Astrocyte of the cerebellum (primary cell): ENCODE results near the gene ZNF652.

Experiments
- DNase-seq: peaks from one replicate; pipeline ENCODE4 v3.0.0-alpha.2; 2011; ENCODE audit warnings: low read depth
- H3K4me3 ChIP-seq: 2 replicates; pipeline ENCODE4 v1.5.1; 2011; ENCODE audit warnings: mild to moderate bottlenecking, low read depth, low read length, moderate library complexity
- in situ Hi-C: cut with HindIII; loops from 2 replicates; pipeline ENCODE4 v1.10.0; 2017; ENCODE audit warnings: low sequenced_read_pairs
- TF ChIP-seq, protein P1 (sequence below): IDR thresholded peaks from 2 replicates; pipeline ENCODE4 v1.5.1; 2012; ENCODE audit warnings: low read length, low read depth, moderate library complexity, mild to moderate bottlenecking; ENCODE audit errors: missing control alignments

The ZNF652 gene

DNA sequence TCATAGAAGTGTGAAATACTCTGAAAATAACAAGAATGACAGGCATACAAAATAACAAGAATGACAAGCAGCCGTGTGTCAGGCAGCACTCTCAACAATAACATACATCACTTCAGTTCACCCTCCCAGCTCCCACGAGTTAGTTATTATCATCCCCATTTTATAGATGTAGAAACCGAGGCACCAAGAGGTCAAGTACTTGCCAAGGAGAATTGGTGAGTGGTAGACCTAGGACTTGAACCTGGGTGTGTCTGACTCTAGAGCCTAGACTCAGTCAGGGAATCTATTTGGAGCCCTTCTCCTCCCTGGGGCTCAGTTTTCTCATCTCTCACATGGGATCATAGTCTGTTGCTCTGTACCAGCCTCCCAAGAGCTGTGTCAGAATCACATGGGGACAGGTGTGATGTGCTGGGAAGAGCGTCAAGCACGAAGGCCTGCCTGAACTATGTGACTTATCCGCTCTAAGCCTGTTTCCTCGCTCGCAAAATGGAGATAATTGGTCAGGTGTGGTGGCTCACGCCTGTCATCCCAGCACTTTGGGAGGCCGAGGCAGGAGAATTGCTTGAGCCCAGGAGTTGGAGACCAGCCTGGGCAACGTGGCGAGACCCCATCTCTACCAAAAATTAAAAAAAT lies 112.0 kb downstream of the ZNF652 start:
- DNase-seq = no peak
- in situ Hi-C loops = no loop called here
- no peak overlapping the region for H3K4me3 ChIP-seq
- TF ChIP-seq, protein P1, sequence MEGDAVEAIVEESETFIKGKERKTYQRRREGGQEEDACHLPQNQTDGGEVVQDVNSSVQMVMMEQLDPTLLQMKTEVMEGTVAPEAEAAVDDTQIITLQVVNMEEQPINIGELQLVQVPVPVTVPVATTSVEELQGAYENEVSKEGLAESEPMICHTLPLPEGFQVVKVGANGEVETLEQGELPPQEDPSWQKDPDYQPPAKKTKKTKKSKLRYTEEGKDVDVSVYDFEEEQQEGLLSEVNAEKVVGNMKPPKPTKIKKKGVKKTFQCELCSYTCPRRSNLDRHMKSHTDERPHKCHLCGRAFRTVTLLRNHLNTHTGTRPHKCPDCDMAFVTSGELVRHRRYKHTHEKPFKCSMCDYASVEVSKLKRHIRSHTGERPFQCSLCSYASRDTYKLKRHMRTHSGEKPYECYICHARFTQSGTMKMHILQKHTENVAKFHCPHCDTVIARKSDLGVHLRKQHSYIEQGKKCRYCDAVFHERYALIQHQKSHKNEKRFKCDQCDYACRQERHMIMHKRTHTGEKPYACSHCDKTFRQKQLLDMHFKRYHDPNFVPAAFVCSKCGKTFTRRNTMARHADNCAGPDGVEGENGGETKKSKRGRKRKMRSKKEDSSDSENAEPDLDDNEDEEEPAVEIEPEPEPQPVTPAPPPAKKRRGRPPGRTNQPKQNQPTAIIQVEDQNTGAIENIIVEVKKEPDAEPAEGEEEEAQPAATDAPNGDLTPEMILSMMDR = no peak

DNA sequence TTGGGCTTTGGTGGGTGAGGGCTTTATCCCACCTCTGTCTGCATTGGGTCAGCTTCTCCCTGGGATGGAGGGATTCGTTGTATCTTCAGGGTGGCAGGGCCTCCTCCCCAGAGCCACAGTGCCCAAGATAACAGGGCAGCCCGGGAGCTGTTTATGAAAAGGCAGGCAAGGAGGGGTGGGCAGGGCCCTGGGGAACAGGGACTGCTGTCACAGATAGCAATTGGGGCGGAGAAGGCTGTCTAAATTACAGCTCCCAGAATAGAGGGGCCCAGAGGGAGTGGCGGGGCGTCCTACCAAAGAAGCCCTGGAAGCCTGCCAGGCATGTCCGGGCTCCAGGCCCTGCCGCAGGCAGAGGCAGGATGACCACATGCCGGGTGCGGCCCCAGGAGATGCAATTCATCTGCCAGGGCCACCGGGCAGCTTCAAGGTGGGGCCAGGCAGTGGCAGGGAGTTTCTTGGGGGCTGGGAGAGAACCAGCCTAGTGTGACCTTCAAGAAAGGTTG lies 112.7 kb downstream of the ZNF652 start:
- no peak for DNase-seq
- no peak overlapping the region for H3K4me3 ChIP-seq
- TF ChIP-seq, protein P1 = no peak
- in situ Hi-C loops = no loop called here

DNA sequence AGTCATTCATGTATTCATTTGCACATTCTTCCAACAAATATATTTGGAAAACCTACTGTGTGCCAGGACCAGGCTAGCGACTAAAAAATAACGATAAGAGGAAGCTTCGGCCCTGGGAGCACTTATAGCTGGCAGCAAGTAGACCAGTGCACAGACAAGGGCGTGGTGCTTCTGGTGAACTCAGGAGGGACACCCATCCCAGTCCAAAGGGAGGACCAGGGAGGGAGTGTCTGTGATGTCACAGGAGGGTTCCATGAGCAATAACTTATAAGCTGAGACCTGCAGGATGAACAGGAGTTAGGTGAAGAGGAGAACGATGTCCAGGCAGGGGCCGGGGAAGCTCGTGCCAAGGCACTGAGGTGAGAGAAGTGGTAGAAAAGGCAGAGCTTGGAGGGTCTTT lies 114.1 kb downstream of the ZNF652 start:
- H3K4me3 ChIP-seq = no peak overlapping the region
- DNase-seq = no peak
- in situ Hi-C loops = no loop called here
- TF ChIP-seq, protein P1 = no peak

DNA sequence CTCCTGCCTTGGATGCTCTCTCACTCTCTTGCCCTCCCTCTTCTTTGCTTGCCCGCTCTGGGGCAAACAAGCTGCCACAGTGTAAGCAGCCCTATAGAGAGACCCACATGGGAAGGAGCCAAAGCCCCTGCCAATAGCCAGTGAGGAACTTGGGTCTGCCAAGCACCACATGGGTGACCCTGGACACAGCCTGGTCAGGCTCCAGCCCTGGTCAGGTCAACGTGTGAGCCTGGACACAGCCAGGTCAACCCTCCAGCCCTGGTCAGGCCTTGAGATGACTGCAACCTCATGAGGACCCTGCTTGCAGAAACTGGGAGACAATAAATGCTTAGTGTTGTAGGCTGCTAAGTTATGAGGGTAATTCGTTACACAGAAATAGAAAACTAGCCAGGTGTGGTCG lies 117.2 kb downstream of the ZNF652 start:
- in situ Hi-C loops = no loop called here
- H3K4me3 ChIP-seq = no peak overlapping the region
- TF ChIP-seq, protein P1 = no peak
- no peak for DNase-seq
